Osteocyte (in vitro differentiated cells): Measurements from ENCODE around the gene CACNG7. TPM values are rescaled to one million over a fixed set of nuclear protein-coding genes. Genes with fewer than 3 reads are reported as not detected.

Experiments used
- DNase-seq: peaks from one replicate; pipeline ENCODE4 v3.0.0; 2021; ENCODE audit warnings: mixed read lengths; ENCODE audit not compliant: unreplicated experiment; ENCODE audit errors: extremely low spot score
- H3K27ac Mint-ChIP-seq: one replicate; pipeline ENCODE4 v1.8.0; 2021; ENCODE audit warnings: mild to moderate bottlenecking, mixed read lengths; ENCODE audit not compliant: unreplicated experiment
- H3K27me3 Mint-ChIP-seq: one replicate; pipeline ENCODE4 v1.8.0; 2021; ENCODE audit warnings: mixed read lengths; ENCODE audit not compliant: unreplicated experiment
- H3K36me3 Mint-ChIP-seq: one replicate; pipeline ENCODE4 v1.8.0; 2021; ENCODE audit warnings: mixed read lengths; ENCODE audit not compliant: unreplicated experiment
- H3K4me1 Mint-ChIP-seq: one replicate; pipeline ENCODE4 v1.8.0; 2021; ENCODE audit warnings: mixed read lengths; ENCODE audit not compliant: unreplicated experiment
- H3K4me3 Mint-ChIP-seq: one replicate; pipeline ENCODE4 v1.8.0; 2021; ENCODE audit warnings: mild to moderate bottlenecking, moderate library complexity, mixed read lengths; ENCODE audit not compliant: unreplicated experiment
- H3K9me3 Mint-ChIP-seq: one replicate; pipeline ENCODE4 v1.8.0; 2021; ENCODE audit warnings: mixed read lengths; ENCODE audit not compliant: unreplicated experiment
- total RNA-seq: library from RNA; stranded (reverse); gene quantifications from 2 replicates; pipeline ENCODE4 v1.2.1, GENCODE V29; 2021
- TF ChIP-seq, protein P1 (sequence below): fragments of 200-600 bp; sonication (generic); IDR thresholded peaks from 2 replicates; pipeline ENCODE4 v1.5.0; 2021; ENCODE audit warnings: antibody characterized with exemption, mild to moderate bottlenecking, moderate library complexity

CACNG7 gene
- total RNA-seq, 1 donor from 2014 or later: not detected

DNA sequence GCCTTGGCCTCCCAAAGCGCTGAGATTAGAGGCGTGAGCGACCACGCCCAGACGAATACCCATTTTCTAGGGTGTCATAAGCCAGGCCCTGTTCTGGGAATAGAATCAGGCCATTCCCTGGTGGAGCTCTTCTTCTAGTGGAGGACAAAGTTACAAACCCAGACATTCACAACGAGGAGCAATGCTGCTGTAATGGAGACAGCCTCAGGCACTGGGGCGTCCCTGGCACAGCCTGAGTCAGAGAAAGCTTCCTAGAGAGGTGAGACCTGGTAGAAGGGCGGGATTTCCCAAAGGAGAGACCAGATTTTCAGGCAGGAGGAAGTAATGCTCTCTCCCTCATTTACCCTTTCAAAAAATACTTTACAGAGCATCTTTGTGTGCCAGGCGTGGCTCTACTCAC is 14.4 kb upstream of the CACNG7 start:
- H3K4me3 Mint-ChIP-seq: no peak overlapping the region

DNA sequence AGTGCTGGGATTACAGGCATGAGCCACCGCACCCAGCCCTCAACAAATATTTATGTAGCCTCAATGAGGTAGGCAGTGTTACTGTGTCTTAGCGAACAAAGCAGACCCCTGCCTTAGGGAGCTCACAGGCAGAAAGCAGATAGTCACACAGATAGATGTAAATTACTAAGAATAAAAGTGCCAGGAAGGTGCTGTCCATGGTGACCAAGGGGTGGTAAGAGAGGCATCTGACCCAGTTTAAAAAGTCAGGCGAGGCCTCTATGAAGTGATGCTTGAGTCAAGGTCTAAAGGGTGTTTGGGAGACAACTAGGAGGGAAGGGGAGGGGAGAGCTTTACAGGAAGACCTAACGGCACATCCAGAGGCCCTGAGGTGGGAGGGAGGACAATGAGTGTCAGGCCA is 12.4 kb upstream of the CACNG7 start:
- TF ChIP-seq, protein P1, sequence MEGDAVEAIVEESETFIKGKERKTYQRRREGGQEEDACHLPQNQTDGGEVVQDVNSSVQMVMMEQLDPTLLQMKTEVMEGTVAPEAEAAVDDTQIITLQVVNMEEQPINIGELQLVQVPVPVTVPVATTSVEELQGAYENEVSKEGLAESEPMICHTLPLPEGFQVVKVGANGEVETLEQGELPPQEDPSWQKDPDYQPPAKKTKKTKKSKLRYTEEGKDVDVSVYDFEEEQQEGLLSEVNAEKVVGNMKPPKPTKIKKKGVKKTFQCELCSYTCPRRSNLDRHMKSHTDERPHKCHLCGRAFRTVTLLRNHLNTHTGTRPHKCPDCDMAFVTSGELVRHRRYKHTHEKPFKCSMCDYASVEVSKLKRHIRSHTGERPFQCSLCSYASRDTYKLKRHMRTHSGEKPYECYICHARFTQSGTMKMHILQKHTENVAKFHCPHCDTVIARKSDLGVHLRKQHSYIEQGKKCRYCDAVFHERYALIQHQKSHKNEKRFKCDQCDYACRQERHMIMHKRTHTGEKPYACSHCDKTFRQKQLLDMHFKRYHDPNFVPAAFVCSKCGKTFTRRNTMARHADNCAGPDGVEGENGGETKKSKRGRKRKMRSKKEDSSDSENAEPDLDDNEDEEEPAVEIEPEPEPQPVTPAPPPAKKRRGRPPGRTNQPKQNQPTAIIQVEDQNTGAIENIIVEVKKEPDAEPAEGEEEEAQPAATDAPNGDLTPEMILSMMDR: no peak
- no peak overlapping the region for H3K4me3 Mint-ChIP-seq
- no peaks in the 10 kb centered on the region for H3K36me3 Mint-ChIP-seq
- H3K27me3 Mint-ChIP-seq: peaks cover 18% of the 10 kb centered on the region
- no peak for DNase-seq
- no peak overlapping the region for H3K27ac Mint-ChIP-seq
- H3K9me3 Mint-ChIP-seq: no peaks in the 10 kb centered on the region
- H3K4me1 Mint-ChIP-seq: no peaks in the 10 kb centered on the region

More for the DNA sequence above, 14.4 kb upstream of the CACNG7 start:
- Mint-ChIP-seq H3K36me3 (no peaks in the 10 kb centered on the region), H3K27me3 (peaks cover 23% of the 10 kb centered on the region), H3K9me3 (no peaks in the 10 kb centered on the region), H3K4me1 (peaks cover 2% of the 10 kb centered on the region), H3K27ac (no peak overlapping the region)
- no peak for DNase-seq
- TF ChIP-seq, protein P1: no peak

DNA sequence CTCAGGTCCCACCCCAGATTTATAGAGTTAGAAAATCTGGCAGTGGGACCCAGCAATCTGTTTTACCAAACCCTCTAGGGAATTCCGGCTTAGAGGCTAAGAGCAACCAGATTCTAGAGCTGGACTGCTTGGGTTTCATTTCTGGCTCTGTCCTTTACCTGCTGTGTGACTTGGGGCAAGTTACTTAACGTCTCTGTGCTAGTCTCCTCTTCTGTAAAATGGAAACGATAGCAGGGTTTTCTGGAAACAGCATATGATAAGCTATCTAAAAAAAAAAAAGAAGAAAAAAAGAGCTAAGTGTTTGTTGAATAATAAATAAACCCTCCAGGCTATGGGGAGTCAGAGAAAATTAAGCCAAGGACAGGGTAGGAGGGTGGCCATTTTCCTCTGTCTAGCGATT is 11.6 kb upstream of the CACNG7 start:
- DNase-seq: no peak
- no peaks in the 10 kb centered on the region for H3K9me3 Mint-ChIP-seq
- TF ChIP-seq, protein P1: no peak
- no peak overlapping the region for H3K4me3 Mint-ChIP-seq
- peaks cover 13% of the 10 kb centered on the region for H3K27me3 Mint-ChIP-seq
- H3K4me1 Mint-ChIP-seq: no peaks in the 10 kb centered on the region
- H3K36me3 Mint-ChIP-seq: no peaks in the 10 kb centered on the region
- H3K27ac Mint-ChIP-seq: no peak overlapping the region

DNA sequence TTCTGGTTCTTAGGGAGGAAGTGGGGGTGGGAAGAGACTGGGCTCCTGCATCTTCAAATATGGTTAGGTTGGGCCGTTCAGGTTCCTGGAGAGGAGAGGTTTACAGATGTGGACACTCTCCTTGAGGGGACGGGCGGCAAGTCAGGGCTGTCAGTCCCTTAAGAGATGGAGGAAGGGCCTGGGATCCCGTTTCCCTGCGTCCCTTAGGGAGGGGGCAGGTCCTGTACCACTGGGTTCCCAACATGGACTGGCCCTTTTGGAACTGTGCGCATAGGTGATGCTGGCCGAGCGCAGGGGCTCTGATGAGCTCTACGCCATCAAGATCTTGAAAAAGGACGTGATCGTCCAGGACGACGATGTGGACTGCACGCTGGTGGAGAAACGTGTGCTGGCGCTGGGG is 10.9 kb upstream of the CACNG7 start:
- H3K9me3 Mint-ChIP-seq: no peaks in the 10 kb centered on the region
- no peak for DNase-seq
- no peaks in the 10 kb centered on the region for H3K4me1 Mint-ChIP-seq
- no peak overlapping the region for H3K27ac Mint-ChIP-seq
- TF ChIP-seq, protein P1: no peak
- H3K4me3 Mint-ChIP-seq: no peak overlapping the region
- peaks cover 10% of the 10 kb centered on the region for H3K27me3 Mint-ChIP-seq
- no peaks in the 10 kb centered on the region for H3K36me3 Mint-ChIP-seq

DNA sequence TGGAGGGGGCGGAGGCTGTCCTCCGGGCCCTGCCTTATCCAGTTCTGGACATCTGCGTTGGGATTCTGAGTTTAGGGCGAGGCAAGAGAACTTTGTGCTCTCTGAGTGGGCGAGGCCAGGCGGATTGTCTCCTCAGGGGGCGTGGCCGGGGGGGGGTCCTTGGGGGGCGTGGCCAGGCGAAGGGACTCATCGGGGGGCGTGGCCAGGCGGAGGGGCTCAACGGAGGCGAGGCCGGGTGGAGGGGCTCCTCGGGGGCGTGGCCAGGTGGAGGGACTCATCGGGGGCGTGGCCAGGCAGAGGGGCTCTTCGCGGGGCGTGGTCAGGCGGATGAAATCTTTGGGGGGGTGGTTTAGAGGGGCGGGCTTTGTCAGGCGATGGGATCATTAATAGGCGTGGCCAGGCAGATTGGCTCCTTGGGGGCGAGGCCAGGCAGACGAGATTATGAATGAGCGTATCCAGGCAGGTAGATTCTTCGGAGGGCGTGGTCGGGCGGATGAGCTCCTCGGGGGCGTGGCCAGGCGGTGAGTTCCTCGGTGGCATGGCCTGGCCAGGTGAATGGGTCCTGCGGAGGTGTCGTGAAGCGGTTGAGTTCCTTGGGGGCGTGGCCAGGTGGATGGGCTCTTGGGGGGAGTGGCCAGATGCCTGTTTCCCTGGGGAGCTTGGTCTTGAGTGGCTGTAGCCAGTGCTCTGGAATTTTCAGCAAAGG is 10.3 kb upstream of the CACNG7 start:
- Mint-ChIP-seq H3K4me3 (no peak overlapping the region), H3K9me3 (no peaks in the 10 kb centered on the region), H3K27me3 (peaks cover 10% of the 10 kb centered on the region), H3K36me3 (no peaks in the 10 kb centered on the region), H3K4me1 (no peaks in the 10 kb centered on the region), H3K27ac (no peak overlapping the region)
- DNase-seq: no peak
- TF ChIP-seq, protein P1: no peak
